Mesenchymal stem cell (in vitro differentiated cells and primary cell): ENCODE data around the gene NR2F1.

Experiments used
- DNase-seq: peaks from one replicate; pipeline ENCODE4 v3.0.0-alpha.2; 2013
- H2AFZ ChIP-seq: one replicate; pipeline ENCODE4 v1.6.1; 2013; ENCODE audit warnings: low read depth, mild to moderate bottlenecking, control low read depth, inconsistent platforms, low read length, moderate library complexity
- H2AK5ac ChIP-seq: 2 replicates; pipeline ENCODE4 v1.6.1; 2013; ENCODE audit warnings: low read length, moderate library complexity, mild to moderate bottlenecking, inconsistent platforms; ENCODE audit not compliant: severe bottlenecking
- H2BK120ac ChIP-seq: one replicate; pipeline ENCODE4 v1.6.1; 2013; ENCODE audit warnings: low read depth, mild to moderate bottlenecking, inconsistent platforms, low read length, moderate library complexity
- H2BK12ac ChIP-seq, 2 experiments: one replicate each; pipeline ENCODE4 v1.6.1; 2013; ENCODE audit warnings: inconsistent platforms in 2 of 2, low read length in 2 of 2, mild to moderate bottlenecking in 2 of 2, moderate library complexity in 2 of 2, control low read depth in 1 of 2
- H2BK15ac ChIP-seq: one replicate; pipeline ENCODE4 v1.6.1; 2013; ENCODE audit warnings: mild to moderate bottlenecking, low read depth, inconsistent platforms; ENCODE audit not compliant: poor library complexity, severe bottlenecking
- H2BK5ac ChIP-seq: 2 replicates; pipeline ENCODE4 v1.6.1; 2013; ENCODE audit warnings: low read depth, mild to moderate bottlenecking, low read length, control low read depth, inconsistent platforms; ENCODE audit not compliant: poor library complexity, severe bottlenecking
- H3K14ac ChIP-seq, 2 experiments: one replicate each; pipeline ENCODE4 v1.6.1; 2013; ENCODE audit warnings: inconsistent platforms in 2 of 2, low read length in 2 of 2, control low read depth in 1 of 2, mild to moderate bottlenecking in 1 of 2, moderate library complexity in 1 of 2
- H3K18ac ChIP-seq, 2 experiments: one replicate each; pipeline ENCODE4 v1.6.1; 2013; ENCODE audit warnings: inconsistent platforms in 2 of 2, low read length in 2 of 2, control low read depth in 1 of 2, low read depth in 1 of 2, mild to moderate bottlenecking in 1 of 2
- H3K23ac ChIP-seq, 2 experiments: one replicate each; pipeline ENCODE4 v1.6.1; 2013; ENCODE audit warnings: inconsistent platforms in 2 of 2, low read length in 2 of 2, mild to moderate bottlenecking in 2 of 2, moderate library complexity in 2 of 2, control low read depth in 1 of 2
- H3K27ac ChIP-seq: 2 replicates; pipeline ENCODE4 v1.5.1; 2013; ENCODE audit warnings: mild to moderate bottlenecking, moderate library complexity, low read length, control low read depth, inconsistent platforms; ENCODE audit not compliant: poor library complexity, severe bottlenecking
- H3K27me3 ChIP-seq, 2 experiments: 2 replicates each; pipeline versions ENCODE4 v1.6.1 to v1.7.0; 2013; ENCODE audit warnings: low read length in 2 of 2, mild to moderate bottlenecking in 2 of 2, moderate library complexity in 2 of 2, control low read depth in 1 of 2, inconsistent platforms in 1 of 2; ENCODE audit not compliant: control insufficient read depth in 1 of 2, insufficient read depth in 1 of 2
- H3K36me3 ChIP-seq, 2 experiments: 2 replicates each; pipeline versions ENCODE4 v1.6.1 to v1.7.0; 2013; ENCODE audit warnings: low read length in 2 of 2, control low read depth in 1 of 2, inconsistent platforms in 1 of 2, low read depth in 1 of 2, mild to moderate bottlenecking in 1 of 2; ENCODE audit not compliant: insufficient read depth in 2 of 2, control insufficient read depth in 1 of 2
- H3K4ac ChIP-seq, 2 experiments: one replicate each; pipeline ENCODE4 v1.6.1; 2013; ENCODE audit warnings: inconsistent platforms in 2 of 2, low read length in 2 of 2, mild to moderate bottlenecking in 2 of 2, moderate library complexity in 2 of 2, control low read depth in 1 of 2, low read depth in 1 of 2
- H3K4me1 ChIP-seq: 2 replicates; pipeline ENCODE4 v1.6.1; 2013; ENCODE audit warnings: low read depth, low read length, control low read depth; ENCODE audit not compliant: control insufficient read depth, insufficient read depth
- H3K4me2 ChIP-seq: 2 replicates; pipeline ENCODE4 v1.6.1; 2013; ENCODE audit warnings: low read length, mild to moderate bottlenecking, inconsistent platforms; ENCODE audit not compliant: poor library complexity, severe bottlenecking
- H3K4me3 ChIP-seq, 2 experiments: 2 replicates each; pipeline versions ENCODE4 v1.5.1 to v1.7.0; 2013; ENCODE audit warnings: low read length in 2 of 2, mild to moderate bottlenecking in 2 of 2, control low read depth in 1 of 2, low read depth in 1 of 2; ENCODE audit not compliant: insufficient read depth in 1 of 2
- H3K79me1 ChIP-seq: replicated peaks from 2 replicates; pipeline ENCODE4 v1.6.1; 2013; ENCODE audit warnings: mild to moderate bottlenecking, control low read depth, low read length, inconsistent platforms; ENCODE audit not compliant: poor library complexity, severe bottlenecking
- H3K9ac ChIP-seq: 2 replicates; pipeline ENCODE4 v1.7.0; 2013; ENCODE audit warnings: mild to moderate bottlenecking, low read length, moderate library complexity
- H3K9me3 ChIP-seq: 2 replicates; pipeline ENCODE4 v1.7.0; 2013; ENCODE audit warnings: mild to moderate bottlenecking, low read length; ENCODE audit not compliant: control insufficient read depth
- H4K8ac ChIP-seq: one replicate; pipeline ENCODE4 v1.6.1; 2013; ENCODE audit warnings: inconsistent platforms, mild to moderate bottlenecking, low read length, moderate library complexity
- H4K91ac ChIP-seq: one replicate; pipeline ENCODE4 v1.6.1; 2013; ENCODE audit warnings: mild to moderate bottlenecking, low read length, inconsistent platforms
- WGBS: methylation state at CpG from one replicate; pipeline ENCODE4 v1.1.7; 2013; ENCODE audit warnings: mixed read lengths; 5-methylcytosine and 5-hydroxymethylcytosine counted together

NR2F1 gene

DNA sequence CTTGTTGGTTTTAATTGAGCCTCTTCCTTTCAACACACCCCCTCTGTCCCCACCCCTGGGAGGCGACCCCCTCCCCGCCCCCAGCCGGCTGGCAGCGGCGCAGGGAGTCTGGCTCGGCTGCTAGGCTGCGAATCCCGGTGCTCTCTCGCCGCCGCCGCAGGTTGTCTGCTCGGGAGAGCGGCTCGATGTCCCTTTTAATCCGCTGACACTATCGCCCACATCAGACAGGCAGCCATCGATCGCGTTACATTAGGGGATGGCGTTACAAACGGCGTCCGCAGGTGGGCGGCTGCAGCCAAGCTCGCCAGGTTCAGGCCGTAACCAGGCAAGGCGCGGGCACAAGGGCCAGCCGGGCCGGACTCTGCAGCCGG, 3.3 kb upstream of the NR2F1 start:
- H2BK12ac ChIP-seq: peak overlapping the region; percentile 95 to 97
- peak overlapping the region; percentile 30 for H2BK15ac ChIP-seq
- H2AFZ ChIP-seq: peak overlapping the region; percentile 84
- peaks cover 8% of the 10 kb centered on the region for H3K79me1 ChIP-seq
- under 1% methylated on average over 31 of the region's 32 CpGs for WGBS
- H3K27me3 ChIP-seq: peaks cover 0 to 4% of the 10 kb centered on the region in 2 experiments
- H3K4me1 ChIP-seq: peaks cover 13% of the 10 kb centered on the region
- no peak for DNase-seq
- no peak overlapping the region for H2BK5ac ChIP-seq
- H2BK120ac ChIP-seq: peak overlapping the region; percentile 93
- H3K14ac ChIP-seq: peak overlapping the region; percentile 64 to 99
- H3K23ac ChIP-seq: peak overlapping the region; percentile 68 to 97
- no peaks in the 10 kb centered on the region for H3K9me3 ChIP-seq
- no peak overlapping the region for H3K27ac ChIP-seq
- H3K36me3 ChIP-seq: no peaks in the 10 kb centered on the region
- peak overlapping the region; percentile 97 for H4K91ac ChIP-seq
- H3K9ac ChIP-seq: peak overlapping the region; percentile 89
- peak overlapping the region; percentile 100 for H3K18ac ChIP-seq
- H4K8ac ChIP-seq: peak overlapping the region; percentile 99
- peak overlapping the region; percentile 99 to 100 for H3K4ac ChIP-seq
- H3K4me2 ChIP-seq: peak overlapping the region; percentile 86
- H3K4me3 ChIP-seq: peak overlapping the region; percentile 71 to 95
- no peak overlapping the region for H2AK5ac ChIP-seq

DNA sequence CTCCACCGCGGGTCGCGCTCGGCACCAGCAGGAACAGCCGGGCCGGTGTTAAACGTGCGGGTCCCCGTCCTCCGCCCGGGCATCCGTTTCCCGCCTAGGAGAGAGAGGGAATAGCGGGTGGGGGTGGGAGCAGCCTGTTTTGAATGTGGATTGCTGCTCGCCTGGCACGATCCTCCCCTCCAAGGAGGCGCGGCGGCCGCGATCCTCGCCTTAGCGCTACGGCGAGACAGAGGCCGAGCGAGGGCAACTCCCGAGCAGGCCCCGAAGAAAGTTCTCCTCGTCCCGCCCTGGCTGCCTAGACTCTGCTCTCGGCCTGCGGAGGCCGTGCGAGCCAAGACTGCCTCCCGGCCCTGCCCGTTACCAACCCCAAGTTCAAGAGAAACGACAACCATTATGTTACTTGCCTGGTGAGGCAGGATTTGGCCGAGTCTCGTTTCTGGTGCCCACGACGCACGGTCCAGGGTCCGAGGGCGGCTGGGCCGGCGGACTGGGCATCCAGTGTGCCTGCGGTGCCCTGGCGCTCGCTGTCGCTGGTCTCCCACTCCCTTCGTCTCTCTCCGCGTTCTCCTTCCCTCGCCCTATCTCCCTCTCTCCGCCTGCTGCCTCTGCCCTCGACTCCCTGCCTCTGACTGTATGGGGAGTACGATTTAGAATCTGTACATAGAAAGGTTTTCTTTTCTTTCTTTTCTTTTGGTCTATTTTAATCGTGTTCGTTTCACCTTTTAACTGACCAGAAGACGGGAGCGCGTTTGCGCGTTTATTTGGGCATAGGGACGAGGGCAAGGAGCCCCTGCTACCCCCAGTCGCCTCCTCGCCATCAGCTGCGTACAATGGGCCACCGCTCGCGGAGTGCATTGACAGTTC, 2.7 kb upstream of the NR2F1 start:
- peak overlapping the region; percentile 71 to 95 for H3K4me3 ChIP-seq
- peak overlapping the region; percentile 97 to 100 for H3K23ac ChIP-seq
- peak overlapping the region; percentile 95 to 97 for H2BK12ac ChIP-seq
- no peaks in the 10 kb centered on the region for H3K36me3 ChIP-seq
- no peak overlapping the region for H2AK5ac ChIP-seq
- peaks cover 16% of the 10 kb centered on the region for H3K4me1 ChIP-seq
- under 1% methylated on average over 57 of the region's 73 CpGs for WGBS
- H3K9ac ChIP-seq: peak overlapping the region; percentile 89
- no peak overlapping the region for H2BK5ac ChIP-seq
- peaks cover 6% of the 10 kb centered on the region for H3K79me1 ChIP-seq
- peak overlapping the region; percentile 30 for H2BK15ac ChIP-seq
- H3K4me2 ChIP-seq: peak overlapping the region; percentile 86
- peak overlapping the region; percentile 93 for H2BK120ac ChIP-seq
- H3K14ac ChIP-seq: peak overlapping the region; percentile 64 to 99
- peak; percentile 61 for DNase-seq
- H4K8ac ChIP-seq: peak overlapping the region; percentile 99
- peak overlapping the region; percentile 84 for H2AFZ ChIP-seq
- H3K9me3 ChIP-seq: no peaks in the 10 kb centered on the region
- H4K91ac ChIP-seq: peak overlapping the region; percentile 97
- H3K4ac ChIP-seq: peak overlapping the region; percentile 99 to 100
- no peak overlapping the region for H3K27ac ChIP-seq
- H3K18ac ChIP-seq: peak overlapping the region; percentile 100
- no peaks in the 10 kb centered on the region for H3K27me3 ChIP-seq

DNA sequence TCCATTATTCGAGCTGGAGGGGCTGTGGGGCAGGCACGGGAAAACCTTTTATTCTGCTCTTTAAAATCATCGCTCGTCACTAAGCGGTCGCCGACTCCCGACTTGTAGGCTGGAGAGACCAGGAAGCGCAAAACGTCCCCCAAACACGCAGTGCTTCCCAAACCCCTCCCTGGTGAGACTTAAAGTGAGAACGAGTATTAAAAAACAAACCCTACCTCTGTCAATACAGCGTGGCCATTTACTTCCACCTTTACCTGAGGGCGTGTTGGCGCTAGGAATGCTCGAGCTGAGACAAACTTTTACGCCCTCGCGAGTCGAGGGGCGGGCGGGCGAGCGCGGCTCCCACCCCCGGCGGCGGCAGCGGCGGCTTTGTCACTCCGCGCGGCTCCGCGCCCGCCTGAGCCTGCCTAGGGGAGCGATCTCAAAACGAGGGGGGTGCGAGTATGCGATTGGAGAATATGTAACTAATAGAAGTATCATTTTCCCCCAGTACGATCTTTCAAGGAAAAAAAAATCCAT, 2.0 kb upstream of the NR2F1 start, which contains the start of gene NR2F1-AS1:
Gene NR2F1-AS1, minus strand, starts transcription at position 293 of the 519 bp plus-strand sequence.
- H3K4me1 ChIP-seq: peaks cover 18% of the 10 kb centered on the region
- H2BK15ac ChIP-seq: peak within 1 kb of the TSS; percentile 30
- no peak within 1 kb of the TSS for H2BK5ac ChIP-seq
- no peaks in the 10 kb centered on the region for H3K36me3 ChIP-seq
- peaks cover 6% of the 10 kb centered on the region for H3K79me1 ChIP-seq
- peaks cover 0 to 4% of the 10 kb centered on the region in 2 experiments for H3K27me3 ChIP-seq
- H3K14ac ChIP-seq: peak within 1 kb of the TSS; percentile 64 to 99
- peak within 1 kb of the TSS; percentile 97 to 100 for H3K23ac ChIP-seq
- peak within 1 kb of the TSS; percentile 86 for H3K4me2 ChIP-seq
- H2AFZ ChIP-seq: peak within 1 kb of the TSS; percentile 84
- H3K9ac ChIP-seq: peak within 1 kb of the TSS; percentile 89
- no peaks in the 10 kb centered on the region for H3K9me3 ChIP-seq
- no peak within 1 kb of the TSS for H2AK5ac ChIP-seq
- H4K91ac ChIP-seq: peak within 1 kb of the TSS; percentile 97
- peak within 1 kb of the TSS; percentile 62 for H3K27ac ChIP-seq
- H2BK120ac ChIP-seq: peak within 1 kb of the TSS; percentile 93
- H3K4me3 ChIP-seq: peak within 1 kb of the TSS; percentile 71 to 95
- peak within 1 kb of the TSS; percentile 99 to 100 for H3K4ac ChIP-seq
- H4K8ac ChIP-seq: peak within 1 kb of the TSS; percentile 99
- under 1% methylated on average over 25 of the region's 41 CpGs for WGBS
- peak within 1 kb of the TSS in 1 of 2 experiments; percentile 97 for H2BK12ac ChIP-seq
- H3K18ac ChIP-seq: peak within 1 kb of the TSS; percentile 100
- peak; percentile 67 for DNase-seq

DNA sequence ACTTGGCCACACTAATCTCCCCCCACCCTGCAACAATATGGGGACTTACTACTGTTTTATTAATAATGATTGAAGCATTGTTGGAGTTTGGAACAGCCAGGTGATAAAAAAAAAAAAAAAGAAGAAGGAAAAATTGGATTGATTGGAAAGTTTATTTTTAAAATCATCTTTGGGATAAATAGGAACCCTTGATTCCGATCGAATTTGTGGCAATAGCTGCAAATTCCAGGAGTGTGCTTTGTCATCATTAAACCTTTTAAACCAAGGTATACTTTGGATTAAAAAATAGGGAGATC, 907 bp upstream of the NR2F1 start:
- no peak for DNase-seq
- Histone ChIP-seq H3K18ac (peak overlapping the region in 1 of 2 experiments; percentile 29), H4K91ac (no peak overlapping the region), H3K36me3 (no peaks in the 10 kb centered on the region), H2BK15ac (no peak overlapping the region), H3K23ac (no peak overlapping the region), H3K9me3 (no peaks in the 10 kb centered on the region), H3K4me2 (peak overlapping the region; percentile 85), H3K4ac (no peak overlapping the region), H2AK5ac (no peak overlapping the region), H3K4me1 (peaks cover 18% of the 10 kb centered on the region), H3K27me3 (peaks cover 0 to 6% of the 10 kb centered on the region in 2 experiments), H3K4me3 (peak overlapping the region in 1 of 2 experiments; percentile 95), H3K79me1 (peaks cover 6% of the 10 kb centered on the region), H2AFZ (no peak overlapping the region), H3K14ac (no peak overlapping the region), H2BK120ac (no peak overlapping the region), H3K9ac (peak overlapping the region; percentile 89), H2BK12ac (no peak overlapping the region), H2BK5ac (no peak overlapping the region), H3K27ac (peak overlapping the region; percentile 62), H4K8ac (no peak overlapping the region)
- no CpG with 5 or more reads among the region's 2 CpGs for WGBS
